Measurements from ENCODE around the gene PCDHGA2.

Gene PCDHGA2

GRCh38 chr5:141383345-141383744 is 44.8 kb downstream of the PCDHGA2 start:
- no peak for DNase-seq

- no peak for DNase-seq
These were observed 46.1 kb downstream of the PCDHGA2 start for GRCh38 chr5:141384471-141385267.

- DNase-seq, result peak; percentile 39
These were observed 49.2 kb downstream of the PCDHGA2 start, which contains the start of gene PCDHGB4 for GRCh38 chr5:141387557-141388311. Gene PCDHGB4, plus strand, starts transcription at chr5:141387698. Its CDS starts 187 bp downstream, at chr5:141387885.

DNA sequence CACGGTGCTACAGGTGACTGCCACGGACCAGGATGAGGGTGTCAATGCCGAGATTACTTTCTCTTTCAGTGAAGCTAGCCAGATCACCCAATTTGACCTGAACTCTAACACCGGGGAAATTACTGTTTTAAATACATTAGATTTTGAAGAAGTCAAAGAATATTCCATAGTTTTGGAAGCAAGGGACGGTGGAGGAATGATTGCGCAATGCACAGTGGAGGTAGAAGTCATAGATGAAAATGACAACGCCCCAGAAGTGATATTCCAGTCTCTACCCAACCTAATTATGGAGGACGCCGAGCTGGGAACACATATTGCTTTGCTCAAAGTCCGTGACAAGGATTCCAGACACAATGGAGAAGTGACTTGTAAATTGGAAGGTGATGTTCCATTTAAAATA is 50.1 kb downstream of the PCDHGA2 start:
- no peak for DNase-seq

DNA sequence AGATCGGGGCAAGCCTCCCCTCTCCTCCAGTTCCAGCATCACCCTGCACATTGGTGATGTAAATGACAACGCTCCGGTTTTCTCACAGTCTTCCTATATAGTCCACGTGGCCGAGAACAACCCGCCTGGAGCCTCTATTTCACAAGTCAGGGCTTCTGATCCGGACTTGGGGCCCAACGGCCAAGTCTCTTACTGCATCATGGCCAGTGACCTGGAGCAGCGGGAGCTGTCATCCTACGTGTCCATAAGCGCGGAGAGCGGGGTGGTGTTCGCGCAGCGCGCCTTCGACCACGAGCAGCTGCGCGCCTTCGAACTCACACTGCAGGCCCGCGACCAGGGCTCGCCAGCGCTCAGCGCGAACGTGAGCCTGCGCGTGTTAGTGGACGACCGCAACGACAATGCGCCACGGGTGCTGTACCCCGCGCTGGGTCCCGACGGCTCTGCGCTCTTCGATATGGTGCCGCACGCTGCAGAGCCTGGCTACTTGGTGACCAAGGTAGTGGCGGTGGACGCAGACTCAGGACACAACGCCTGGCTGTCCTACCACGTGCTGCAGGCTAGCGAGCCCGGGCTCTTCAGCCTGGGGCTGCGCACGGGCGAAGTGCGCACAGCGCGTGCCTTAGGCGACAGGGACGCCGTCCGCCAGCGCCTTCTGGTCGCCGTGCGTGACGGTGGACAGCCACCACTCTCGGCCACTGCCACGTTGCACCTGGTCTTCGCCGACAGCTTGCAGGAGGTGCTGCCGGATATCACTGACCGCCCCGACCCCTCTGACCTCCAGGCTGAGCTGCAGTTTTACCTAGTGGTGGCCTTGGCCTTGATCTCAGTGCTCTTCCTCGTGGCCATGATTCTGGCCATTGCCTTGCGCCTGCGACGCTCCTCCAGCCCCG is 50.8 kb downstream of the PCDHGA2 start:
- DNase-seq, result no peak

DNA sequence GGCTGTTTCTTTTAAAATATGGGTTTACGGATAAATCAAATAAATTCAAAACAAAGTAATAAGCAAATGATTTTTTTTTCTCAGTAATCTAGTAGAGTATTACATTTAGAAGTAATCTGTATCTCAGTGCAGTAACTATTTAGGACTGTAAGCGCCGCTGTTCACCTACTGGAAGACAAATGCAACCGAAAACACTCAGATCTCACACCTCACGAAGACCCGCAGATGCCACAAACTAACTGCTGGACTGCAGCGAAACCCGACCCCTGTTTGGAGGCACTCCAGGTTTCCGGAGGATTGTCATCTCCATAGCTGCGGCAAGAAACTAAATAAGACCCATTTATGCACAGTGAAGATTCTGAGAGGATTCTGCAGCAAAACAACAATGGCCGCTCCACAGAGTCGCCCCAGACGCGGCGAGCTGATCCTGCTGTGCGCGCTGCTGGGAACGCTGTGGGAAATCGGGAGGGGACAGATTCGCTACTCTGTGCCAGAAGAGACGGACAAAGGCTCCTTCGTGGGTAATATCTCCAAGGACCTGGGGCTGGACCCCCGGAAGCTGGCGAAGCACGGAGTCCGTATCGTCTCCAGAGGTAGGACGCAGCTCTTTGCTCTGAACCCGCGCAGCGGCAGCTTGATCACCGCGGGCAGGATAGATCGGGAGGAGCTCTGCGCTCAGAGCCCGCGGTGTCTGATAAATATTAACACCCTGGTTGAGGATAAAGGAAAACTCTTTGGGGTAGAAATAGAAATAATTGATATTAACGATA is 54.1 kb downstream of the PCDHGA2 start, which contains the start of gene PCDHGA8:
PCDHGA8 (plus strand) TSS at position 205 of the 770 bp plus-strand sequence; CDS start at position 386, 181 bp downstream.
- peak; percentile 21 for DNase-seq
